Left lobe of liver (tissue), 2 donors: ENCODE measurements around the gene TACR2. TPM values are rescaled to one million over a fixed set of nuclear protein-coding genes. Genes with fewer than 3 reads are reported as not detected.
A peak's percentile ranks its signal among the peaks of the same experiment; 100 is the strongest.

Experiments used
- ATAC-seq: fragments of 200-7000 bp; cut with Tn5 transposase; one replicate; pipeline ENCODE4 v1.9.1; 2020; ENCODE audit warnings: mild to moderate bottlenecking, moderate library complexity
- DNase-seq: peaks from one replicate; pipeline ENCODE4 v3.0.0-alpha.2; 2020; ENCODE audit warnings: low spot score
- total RNA-seq: library from RNA; stranded (reverse); gene quantifications from one replicate; pipeline ENCODE4 v1.2.1, GENCODE V29; 2021
- donor health status: DM: no; HTN: no; CAD: no; lungs with moderate emphysema.
- donor health status: DM: no; HTN: yes; CAD: no.

Gene TACR2
- total RNA-seq, 1 donor from 2014 or later, result not detected

GRCh38 chr10:69377191-69377590 lies 39.5 kb downstream of the TACR2 start:
- DNase-seq (no peak), ATAC-seq (no peak)

- DNase-seq (no peak), ATAC-seq (no peak)
These were observed 40.1 kb downstream of the TACR2 start for GRCh38 chr10:69376662-69377061.

GRCh38 chr10:69375307-69376151 lies 41.2 kb downstream of the TACR2 start:
- DNase-seq (no peak), ATAC-seq (peak; percentile 48)

GRCh38 chr10:69374931-69375306 lies 41.8 kb downstream of the TACR2 start:
- DNase-seq (no peak), ATAC-seq (no peak)

- DNase-seq, result no peak
- no peak for ATAC-seq
These were observed 42.5 kb downstream of the TACR2 start for GRCh38 chr10:69374242-69374641.

GRCh38 chr10:69372126-69372980 lies 44.4 kb downstream of the TACR2 start:
- DNase-seq, result no peak
- no peak for ATAC-seq

- DNase-seq, result no peak
- ATAC-seq, result no peak
These were observed 49.2 kb downstream of the TACR2 start for GRCh38 chr10:69367469-69367868.

GRCh38 chr10:69366738-69367137 lies 50.0 kb downstream of the TACR2 start:
- DNase-seq, result no peak
- no peak for ATAC-seq

GRCh38 chr10:69364232-69364940 lies 52.3 kb downstream of the TACR2 start:
- ATAC-seq (no peak), DNase-seq (no peak)

- no peak for ATAC-seq
- no peak for DNase-seq
These were observed 53.1 kb downstream of the TACR2 start for GRCh38 chr10:69363666-69364065.

- ATAC-seq, result no peak
- DNase-seq, result no peak
These were observed 54.2 kb downstream of the TACR2 start for GRCh38 chr10:69362471-69362954.

- no peak for DNase-seq
- peak; percentile 66 for ATAC-seq
These were observed 55.5 kb downstream of the TACR2 start for GRCh38 chr10:69361303-69361614.

GRCh38 chr10:69360485-69361302 lies 56.0 kb downstream of the TACR2 start:
- peak; percentile 80 for ATAC-seq
- DNase-seq, result no peak

GRCh38 chr10:69359594-69359993 lies 57.1 kb downstream of the TACR2 start:
- no peak for ATAC-seq
- no peak for DNase-seq

GRCh38 chr10:69359148-69359547 lies 57.6 kb downstream of the TACR2 start:
- no peak for DNase-seq
- no peak for ATAC-seq

GRCh38 chr10:69358148-69358795 lies 58.4 kb downstream of the TACR2 start:
- DNase-seq, result no peak
- no peak for ATAC-seq

- no peak for DNase-seq
- ATAC-seq, result no peak
These were observed 60.5 kb downstream of the TACR2 start for GRCh38 chr10:69356187-69356586.

GRCh38 chr10:69353977-69354635 lies 62.6 kb downstream of the TACR2 start:
- ATAC-seq (no peak), DNase-seq (no peak)
